PC-3 (cell line): ENCODE results near the gene TFG. TPM values are rescaled to one million over a fixed set of nuclear protein-coding genes. Genes with fewer than 3 reads are reported as not detected.
A peak's percentile ranks its signal among the peaks of the same experiment; 100 is the strongest.

ENCODE experiments used
- ATAC-seq: fragments of 200-7000 bp; cut with Tn5 transposase; 2 replicates; pipeline ENCODE4 v1.9.1; 2020; ENCODE audit warnings: mild to moderate bottlenecking, moderate library complexity
- BruUV-seq: library from RNA; stranded (reverse); fragments of 400-500 nt; replicated peaks from 2 replicates; lab custom pipeline; 2021; lab: Mats Ljungman, UMichigan
- CTCF ChIA-PET: fragments of 300-600 bp; sonication (Branson Sonifier 250); formaldehyde crosslinking; loops from one replicate; lab custom pipeline; 2022; ENCODE audit warnings: antibody characterized with exemption; lab: Charles Lee
- POLR2A ChIA-PET: fragments of 300-600 bp; sonication (Branson Sonifier 250); formaldehyde crosslinking; loops from one replicate; lab custom pipeline; 2022; ENCODE audit warnings: antibody characterized with exemption; ENCODE audit not compliant: unreplicated experiment; lab: Charles Lee
- DNase-seq: peaks from one replicate; pipeline ENCODE4 v3.0.0-alpha.2; 2015
- H2AFZ ChIP-seq: fragments of 300-600 bp; sonication (generic); 2 replicates; pipeline ENCODE4 v1.6.0; 2016; ENCODE audit warnings: antibody characterized with exemption, low read length
- H3F3A ChIP-seq: fragments of 300-600 bp; sonication (generic); one replicate; pipeline ENCODE4 v1.6.0; 2017; ENCODE audit warnings: antibody characterized with exemption, low read length, control low read depth, mild to moderate bottlenecking; ENCODE audit not compliant: unreplicated experiment
- H3K27ac ChIP-seq: fragments of 300-600 bp; sonication (generic); 2 replicates; pipeline ENCODE4 v1.5.1; 2016; ENCODE audit warnings: mild to moderate bottlenecking, low read length
- H3K27me3 ChIP-seq: fragments of 300-600 bp; sonication (generic); 2 replicates; pipeline ENCODE4 v1.6.1; 2016; ENCODE audit warnings: low read length, mixed read lengths
- H3K36me3 ChIP-seq: fragments of 300-600 bp; sonication (generic); 2 replicates; pipeline ENCODE4 v1.6.1; 2016; ENCODE audit warnings: low read depth, mixed run types, low read length, mixed read lengths
- H3K4me1 ChIP-seq: fragments of 300-600 bp; sonication (generic); 2 replicates; pipeline ENCODE4 v1.5.1; 2016; ENCODE audit warnings: low read length; ENCODE audit not compliant: insufficient read depth
- H3K4me2 ChIP-seq: fragments of 300-600 bp; sonication (generic); 2 replicates; pipeline ENCODE4 v1.6.0; 2016; ENCODE audit warnings: low read length
- H3K4me3 ChIP-seq: fragments of 300-600 bp; sonication (generic); 2 replicates; pipeline ENCODE4 v1.5.1; 2016; ENCODE audit warnings: mild to moderate bottlenecking, low read length, mixed read lengths
- H3K79me2 ChIP-seq: fragments of 300-600 bp; sonication (generic); 2 replicates; pipeline ENCODE4 v1.6.1; 2017; ENCODE audit warnings: low read length, mixed read lengths
- H3K9ac ChIP-seq: fragments of 300-600 bp; sonication (generic); 2 replicates; pipeline ENCODE4 v1.6.0; 2016; ENCODE audit warnings: mild to moderate bottlenecking, low read length
- H3K9me2 ChIP-seq: fragments of 300-600 bp; sonication (generic); replicated peaks from 2 replicates; pipeline ENCODE4 v1.6.1; 2016; ENCODE audit warnings: mixed run types, low read length, mixed read lengths
- H3K9me3 ChIP-seq: fragments of 300-600 bp; sonication (generic); 2 replicates; pipeline ENCODE4 v1.6.1; 2016; ENCODE audit warnings: low read length, mixed read lengths
- H4K20me1 ChIP-seq: fragments of 300-600 bp; sonication (generic); 2 replicates; pipeline ENCODE4 v1.6.1; 2016; ENCODE audit warnings: low read length, mixed read lengths
- CTCF ChIP-seq: fragments of 300-600 bp; sonication (generic); conservative IDR thresholded peaks from 2 replicates; pipeline ENCODE4 v1.5.1; 2017; ENCODE audit warnings: antibody characterized with exemption, low read depth, mild to moderate bottlenecking, low read length
- EZH2 ChIP-seq: fragments of 300-600 bp; sonication (generic); IDR thresholded peaks from one replicate; pipeline ENCODE4 v1.6.1; 2017; ENCODE audit warnings: antibody characterized with exemption, mild to moderate bottlenecking, low read length; ENCODE audit not compliant: unreplicated experiment
- EZH2phosphoT487 ChIP-seq: fragments of 300-600 bp; sonication (generic); IDR thresholded peaks from 2 replicates; pipeline ENCODE4 v1.6.1; 2018; ENCODE audit warnings: mild to moderate bottlenecking, antibody characterized with exemption, low read length, borderline replicate concordance
- intact Hi-C: fragments of 100-400 bp; cut with micrococcal nuclease; formaldehyde crosslinking; loops from 2 replicates; pipeline ENCODE4 v1.9.0; 2023
- total RNA-seq: library from RNA; depleted of rRNA; stranded (reverse); fragments of >200 nt; gene quantifications from 2 replicates; pipeline ENCODE4 v1.2.3, GENCODE V29; 2014; rRNA removed

TFG gene
- total RNA-seq, 1 experiment from 2014 or later: 97.9 TPM

- BruUV-seq: no TSS peak
- Histone ChIP-seq H2AFZ (no peak overlapping the region), H3K27me3 (no peaks in the 10 kb centered on the region), H3K9me3 (peaks cover 11% of the 10 kb centered on the region; the same call in 1 of the 2 replicates), H3F3A (no peaks in the 10 kb centered on the region), H3K27ac (no peak overlapping the region), H4K20me1 (no peaks in the 10 kb centered on the region), H3K4me3 (no peak overlapping the region), H3K4me1 (peaks cover 4% of the 10 kb centered on the region; the same call in 1 of the 2 replicates), H3K4me2 (no peak overlapping the region), H3K9me2 (no peaks in the 10 kb centered on the region), H3K36me3 (peaks cover 14% of the 10 kb centered on the region), H3K79me2 (no peaks in the 10 kb centered on the region), H3K9ac (no peak overlapping the region)
- CTCF ChIA-PET: no interaction called here
- intact Hi-C loops: no loop called here
- peak; percentile 50 for ATAC-seq
- DNase-seq: peak; percentile 36
- POLR2A ChIA-PET: no interaction called here
- TF ChIP-seq EZH2: no peak
- TF ChIP-seq EZH2phosphoT487: no peak
- TF ChIP-seq CTCF: no peak
Observed at GRCh38 chr3:100789579-100789978, 80.3 kb downstream of the TFG start.

- ChIA-PET POLR2A (no interaction called here), CTCF (interaction anchor here (0.6 to 1.4 kb wide), 6 partner anchors 78 to 545 kb away, joined by 3 to 10 read pairs (median 4); no protein-coding TSS in a partner anchor)
- Histone ChIP-seq H3K9me2 (no peaks in the 10 kb centered on the region), H3K4me2 (peak overlapping the region; percentile 10), H2AFZ (peak overlapping the region; percentile 11; the same call in 1 of the 2 replicates), H3K27me3 (no peaks in the 10 kb centered on the region), H3K4me3 (no peak overlapping the region), H3K9me3 (no peaks in the 10 kb centered on the region), H3K36me3 (no peaks in the 10 kb centered on the region), H4K20me1 (no peaks in the 10 kb centered on the region), H3K4me1 (peaks cover 18% of the 10 kb centered on the region), H3K9ac (no peak overlapping the region), H3K79me2 (no peaks in the 10 kb centered on the region), H3F3A (no peaks in the 10 kb centered on the region), H3K27ac (no peak overlapping the region)
- BruUV-seq: no TSS peak
- TF ChIP-seq EZH2phosphoT487: no peak
- peak; percentile 75 for TF ChIP-seq CTCF
- peak; percentile 61 for DNase-seq
- peak; percentile 40; the same call in 1 of the 2 replicates for ATAC-seq
- intact Hi-C loops: no loop called here
Observed at GRCh38 chr3:100796556-100796955, 87.3 kb downstream of the TFG start.

DNA sequence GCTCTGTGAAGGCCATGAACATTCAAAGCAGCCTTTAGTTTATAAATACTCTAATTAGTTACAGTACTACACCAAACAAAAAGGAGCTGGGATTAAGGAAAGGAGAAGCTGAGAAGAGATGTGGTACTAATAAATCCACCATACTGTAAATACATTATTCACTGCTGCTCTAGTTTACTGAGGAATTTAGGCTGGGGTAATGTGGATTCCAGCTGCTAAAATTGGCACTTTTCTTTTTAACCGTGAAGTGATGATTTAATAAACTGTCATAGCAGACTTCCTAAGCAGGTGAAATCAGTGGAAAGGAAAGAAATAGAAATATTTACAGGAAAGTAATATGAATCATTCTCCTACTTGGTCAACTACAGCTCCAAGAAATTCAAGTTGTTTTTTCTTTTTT lies 88.7 kb downstream of the TFG start:
- CTCF ChIA-PET: no interaction called here
- no TSS peak for BruUV-seq

More for the DNA sequence above, 88.7 kb downstream of the TFG start:
- intact Hi-C loops: no loop called here
- Histone ChIP-seq H3K4me1 (peaks cover 18% of the 10 kb centered on the region), H3K27ac (no peak overlapping the region), H3K27me3 (no peaks in the 10 kb centered on the region), H3K9ac (no peak overlapping the region), H4K20me1 (no peaks in the 10 kb centered on the region), H3K36me3 (no peaks in the 10 kb centered on the region), H3F3A (no peaks in the 10 kb centered on the region), H3K9me2 (no peaks in the 10 kb centered on the region), H3K9me3 (no peaks in the 10 kb centered on the region), H3K4me3 (no peak overlapping the region), H3K79me2 (no peaks in the 10 kb centered on the region), H2AFZ (no peak overlapping the region), H3K4me2 (no peak overlapping the region)
- TF ChIP-seq CTCF: no peak
- no peak for TF ChIP-seq EZH2phosphoT487
- no peak for TF ChIP-seq EZH2
- no peak; the same call in 1 of the 2 replicates for ATAC-seq
- peak; percentile 29 for DNase-seq
- POLR2A ChIA-PET: interaction anchor here (0.6 kb wide), 1 partner anchor 66 kb away, joined by 3 read pairs; no protein-coding TSS in a partner anchor

Other genes with a start within 250 kb of the TFG start
- gene TMEM45A, start 216.9 kb upstream of the TFG start, total RNA-seq: 7.6 and 9.4 TPM in 2 replicates
- not detected in 2 replicates for gene ADGRG7, start 99.9 kb upstream of the TFG start, total RNA-seq